OCI-LY1 (cell line): ENCODE data around the gene ZNF749.

Experiments
- H2AFZ ChIP-seq: fragments of 200-600 bp; sonication (generic), shearing (Covaris generic); 2 replicates; pipeline ENCODE4 v1.6.0; 2014; ENCODE audit warnings: antibody characterized with exemption, mild to moderate bottlenecking, low read length
- H3F3A ChIP-seq: fragments of 200-600 bp; sonication (generic), shearing (Covaris generic); 2 replicates; pipeline ENCODE4 v1.6.0; 2014; ENCODE audit warnings: mild to moderate bottlenecking, antibody characterized with exemption, low read length, moderate library complexity; ENCODE audit not compliant: insufficient read depth
- H3K27ac ChIP-seq: fragments of 200-600 bp; sonication (generic); 2 replicates; pipeline ENCODE4 v1.5.1; 2014; ENCODE audit warnings: low read length, mixed run types, mild to moderate bottlenecking, low read depth; ENCODE audit not compliant: poor library complexity, severe bottlenecking
- H3K27me3 ChIP-seq: fragments of 200-600 bp; sonication (generic); 2 replicates; pipeline ENCODE4 v1.6.0; 2014; ENCODE audit warnings: antibody characterized with exemption, mild to moderate bottlenecking, low read length, moderate library complexity; ENCODE audit not compliant: insufficient read depth
- H3K36me3 ChIP-seq: fragments of 200-600 bp; sonication (generic); 2 replicates; pipeline ENCODE4 v1.6.1; 2014; ENCODE audit warnings: mild to moderate bottlenecking, antibody characterized with exemption, low read length, moderate library complexity, mixed read lengths; ENCODE audit not compliant: insufficient read depth
- H3K4me1 ChIP-seq: fragments of 200-600 bp; sonication (generic); 2 replicates; pipeline ENCODE4 v1.5.1; 2014; ENCODE audit warnings: mild to moderate bottlenecking, low read length, moderate library complexity; ENCODE audit not compliant: insufficient read depth, severe bottlenecking
- H3K4me2 ChIP-seq: fragments of 200-600 bp; sonication (generic), shearing (Covaris generic); 2 replicates; pipeline ENCODE4 v1.6.1; 2014; ENCODE audit warnings: low read length
- H3K4me3 ChIP-seq: fragments of 200-600 bp; sonication (generic); 2 replicates; pipeline ENCODE4 v1.5.1; 2014; ENCODE audit warnings: low read length, low read depth, mild to moderate bottlenecking, mixed read lengths; ENCODE audit not compliant: poor library complexity, severe bottlenecking
- H3K79me2 ChIP-seq: fragments of 200-600 bp; shearing (Covaris generic); 2 replicates; pipeline ENCODE4 v1.6.1; 2016; ENCODE audit warnings: mixed run types, low read length, mixed read lengths; ENCODE audit not compliant: insufficient read depth
- H3K9ac ChIP-seq: fragments of 200-600 bp; sonication (generic), shearing (Covaris generic); 2 replicates; pipeline ENCODE4 v1.6.1; 2014; ENCODE audit warnings: mild to moderate bottlenecking, low read length, mixed read lengths
- H3K9me2 ChIP-seq: fragments of 200-600 bp; sonication (generic), shearing (Covaris generic); 2 replicates; pipeline ENCODE4 v1.6.1; 2014; ENCODE audit warnings: low read depth, mild to moderate bottlenecking, low read length, mixed read lengths
- H3K9me3 ChIP-seq: fragments of 200-600 bp; shearing (Covaris generic); 2 replicates; pipeline ENCODE4 v1.6.1; 2014; ENCODE audit warnings: low read length, mixed read lengths
- H4K20me1 ChIP-seq: fragments of 200-600 bp; sonication (generic), shearing (Covaris generic); 2 replicates; pipeline ENCODE4 v1.6.0; 2016; ENCODE audit warnings: mild to moderate bottlenecking, low read length; ENCODE audit not compliant: insufficient read depth
- EZH2 ChIP-seq: fragments of 200-600 bp; sonication (generic), shearing (Covaris generic); IDR thresholded peaks from 2 replicates; pipeline ENCODE4 v1.8.0; 2017; ENCODE audit warnings: borderline replicate concordance, mixed run types, mild to moderate bottlenecking, antibody characterized with exemption, low read length, moderate library complexity, mixed read lengths
- TF ChIP-seq, protein P1 (sequence below): fragments of 200-600 bp; sonication (generic), shearing (Covaris generic); IDR thresholded peaks from 2 replicates; pipeline ENCODE4 v1.5.1; 2017; ENCODE audit warnings: mild to moderate bottlenecking, antibody characterized with exemption, low read length, moderate library complexity, mixed read lengths

Gene ZNF749

DNA sequence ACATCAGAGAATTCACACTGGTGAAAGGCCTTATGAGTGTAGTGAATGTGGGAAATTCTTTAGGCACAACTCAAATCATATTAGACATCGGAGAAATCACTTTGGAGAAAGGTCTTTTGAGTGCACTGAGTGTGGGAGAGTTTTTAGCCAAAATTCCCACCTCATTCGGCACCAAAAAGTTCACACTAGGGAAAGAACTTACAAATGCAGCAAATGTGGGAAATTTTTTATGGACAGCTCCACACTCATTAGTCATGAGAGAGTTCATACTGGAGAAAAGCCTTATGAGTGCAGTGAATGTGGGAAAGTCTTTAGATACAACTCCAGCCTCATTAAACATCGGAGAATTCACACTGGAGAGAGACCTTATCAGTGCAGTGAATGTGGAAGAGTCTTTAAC lies 14.1 kb upstream of the ZNF749 start:
- TF ChIP-seq, protein P1, sequence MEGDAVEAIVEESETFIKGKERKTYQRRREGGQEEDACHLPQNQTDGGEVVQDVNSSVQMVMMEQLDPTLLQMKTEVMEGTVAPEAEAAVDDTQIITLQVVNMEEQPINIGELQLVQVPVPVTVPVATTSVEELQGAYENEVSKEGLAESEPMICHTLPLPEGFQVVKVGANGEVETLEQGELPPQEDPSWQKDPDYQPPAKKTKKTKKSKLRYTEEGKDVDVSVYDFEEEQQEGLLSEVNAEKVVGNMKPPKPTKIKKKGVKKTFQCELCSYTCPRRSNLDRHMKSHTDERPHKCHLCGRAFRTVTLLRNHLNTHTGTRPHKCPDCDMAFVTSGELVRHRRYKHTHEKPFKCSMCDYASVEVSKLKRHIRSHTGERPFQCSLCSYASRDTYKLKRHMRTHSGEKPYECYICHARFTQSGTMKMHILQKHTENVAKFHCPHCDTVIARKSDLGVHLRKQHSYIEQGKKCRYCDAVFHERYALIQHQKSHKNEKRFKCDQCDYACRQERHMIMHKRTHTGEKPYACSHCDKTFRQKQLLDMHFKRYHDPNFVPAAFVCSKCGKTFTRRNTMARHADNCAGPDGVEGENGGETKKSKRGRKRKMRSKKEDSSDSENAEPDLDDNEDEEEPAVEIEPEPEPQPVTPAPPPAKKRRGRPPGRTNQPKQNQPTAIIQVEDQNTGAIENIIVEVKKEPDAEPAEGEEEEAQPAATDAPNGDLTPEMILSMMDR: no peak
- no peak for TF ChIP-seq EZH2
- H3K9ac ChIP-seq: no peak overlapping the region
- no peaks in the 10 kb centered on the region for H3K9me2 ChIP-seq
- no peak overlapping the region for H3K27ac ChIP-seq
- peaks cover 66% of the 10 kb centered on the region for H3K36me3 ChIP-seq
- H3K4me3 ChIP-seq: no peak overlapping the region
- H3K4me1 ChIP-seq: no peaks in the 10 kb centered on the region
- H3K79me2 ChIP-seq: no peaks in the 10 kb centered on the region
- no peaks in the 10 kb centered on the region for H4K20me1 ChIP-seq
- no peak overlapping the region for H2AFZ ChIP-seq
- no peaks in the 10 kb centered on the region for H3K27me3 ChIP-seq
- H3F3A ChIP-seq: no peaks in the 10 kb centered on the region
- H3K4me2 ChIP-seq: no peak overlapping the region
- H3K9me3 ChIP-seq: peaks cover 41% of the 10 kb centered on the region

DNA sequence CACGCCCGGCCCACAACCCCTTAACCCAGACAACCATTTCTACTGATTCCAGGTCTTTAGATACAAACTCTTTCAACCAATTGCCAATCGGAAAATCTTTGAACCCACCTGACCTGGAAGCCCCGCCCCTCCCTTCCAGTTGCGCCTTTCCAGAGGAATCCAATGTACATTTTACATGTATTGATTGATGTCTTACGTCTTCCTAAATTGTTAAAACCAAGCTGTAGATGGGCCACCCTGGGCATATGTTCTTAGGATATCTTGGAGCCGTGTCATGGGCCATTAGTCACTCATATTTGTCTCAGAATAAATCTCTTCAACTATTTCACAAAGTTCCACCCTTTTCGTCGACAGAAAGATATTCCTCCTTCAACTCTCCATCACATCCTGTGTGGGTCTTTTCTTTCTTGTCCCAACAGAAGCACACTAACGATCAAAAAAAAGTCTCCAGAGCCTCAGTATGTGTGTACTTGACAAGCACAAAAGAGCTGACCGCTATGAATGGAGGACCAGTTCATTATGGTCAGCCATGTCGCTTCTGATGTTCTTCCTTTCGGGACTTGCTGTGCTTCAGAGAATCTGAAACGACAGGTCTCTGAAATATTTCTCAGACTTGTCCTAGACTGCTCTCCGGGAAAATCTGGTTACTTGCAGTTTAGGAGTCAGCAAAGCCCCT lies 601 bp upstream of the ZNF749 start:
- H3K27ac ChIP-seq: peak overlapping the region; percentile 45
- peaks cover 18% of the 10 kb centered on the region for H3K4me1 ChIP-seq
- peak overlapping the region; percentile 77 for H3K9ac ChIP-seq
- H3K9me3 ChIP-seq: no peaks in the 10 kb centered on the region; the same call in 1 of the 2 replicates
- H3F3A ChIP-seq: no peaks in the 10 kb centered on the region
- peaks cover 20% of the 10 kb centered on the region for H3K36me3 ChIP-seq
- peak overlapping the region; percentile 88 for H2AFZ ChIP-seq
- no peaks in the 10 kb centered on the region for H3K27me3 ChIP-seq
- H4K20me1 ChIP-seq: no peaks in the 10 kb centered on the region
- peak overlapping the region; percentile 93 for H3K4me3 ChIP-seq
- peaks cover 19% of the 10 kb centered on the region for H3K79me2 ChIP-seq
- H3K9me2 ChIP-seq: no peaks in the 10 kb centered on the region
- TF ChIP-seq, protein P1: no peak
- no peak for TF ChIP-seq EZH2
- peak overlapping the region; percentile 79 for H3K4me2 ChIP-seq

DNA sequence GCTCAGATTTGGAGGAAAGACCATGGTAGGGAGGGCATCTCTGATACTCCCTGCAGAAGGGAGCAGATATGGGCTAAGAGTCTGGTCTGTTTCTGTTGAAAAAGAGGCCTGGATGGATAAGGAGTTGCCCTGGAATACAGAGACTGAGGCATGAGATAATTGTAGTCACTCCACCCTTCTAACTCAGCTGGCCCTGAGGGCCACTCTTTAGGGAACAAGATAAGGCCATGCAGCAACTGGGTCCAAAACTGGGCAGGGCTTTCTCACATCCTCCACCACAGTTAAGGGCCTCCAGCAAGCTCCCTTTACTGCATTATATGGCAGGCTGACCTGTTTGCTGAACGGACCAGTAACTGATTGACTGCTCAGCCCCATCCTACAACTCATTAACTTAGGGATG lies 1.3 kb downstream of the ZNF749 start:
- Histone ChIP-seq H4K20me1 (no peaks in the 10 kb centered on the region), H3K9me2 (no peaks in the 10 kb centered on the region), H3K4me3 (peak overlapping the region; percentile 93), H3K27ac (no peak overlapping the region), H3F3A (no peaks in the 10 kb centered on the region), H3K4me2 (peak overlapping the region; percentile 79), H2AFZ (no peak overlapping the region), H3K27me3 (no peaks in the 10 kb centered on the region), H3K4me1 (peaks cover 18% of the 10 kb centered on the region), H3K36me3 (peaks cover 27% of the 10 kb centered on the region), H3K79me2 (peaks cover 19% of the 10 kb centered on the region), H3K9me3 (no peaks in the 10 kb centered on the region; the same call in 1 of the 2 replicates), H3K9ac (peak overlapping the region; percentile 77)
- TF ChIP-seq EZH2: no peak
- TF ChIP-seq, protein P1: no peak
